Right renal pelvis (tissue), 4 donors: ENCODE data around the gene PTRH1. TPM values are rescaled to one million over a fixed set of nuclear protein-coding genes. Genes with fewer than 3 reads are reported as not detected.

Experiments used
- DNase-seq, 4 donors: peaks; one replicate each; pipeline ENCODE4 v3.0.0-alpha.2; 2013; ENCODE audit warnings: low read depth in 4 of 4, low spot score in 3 of 4, missing footprints in 1 of 4
- polyA plus RNA-seq, 4 donors: library from polyadenylated mRNA; unstranded; fragments of 120-200 nt; gene quantifications; one replicate each; pipeline ENCODE4 v1.2.1, GENCODE V29; 2013; ENCODE audit not compliant: insufficient read length in 4 of 4

Gene PTRH1
- polyA plus RNA-seq, 4 donors, result 8.9 to 16.3 (median 9.5) TPM

DNA sequence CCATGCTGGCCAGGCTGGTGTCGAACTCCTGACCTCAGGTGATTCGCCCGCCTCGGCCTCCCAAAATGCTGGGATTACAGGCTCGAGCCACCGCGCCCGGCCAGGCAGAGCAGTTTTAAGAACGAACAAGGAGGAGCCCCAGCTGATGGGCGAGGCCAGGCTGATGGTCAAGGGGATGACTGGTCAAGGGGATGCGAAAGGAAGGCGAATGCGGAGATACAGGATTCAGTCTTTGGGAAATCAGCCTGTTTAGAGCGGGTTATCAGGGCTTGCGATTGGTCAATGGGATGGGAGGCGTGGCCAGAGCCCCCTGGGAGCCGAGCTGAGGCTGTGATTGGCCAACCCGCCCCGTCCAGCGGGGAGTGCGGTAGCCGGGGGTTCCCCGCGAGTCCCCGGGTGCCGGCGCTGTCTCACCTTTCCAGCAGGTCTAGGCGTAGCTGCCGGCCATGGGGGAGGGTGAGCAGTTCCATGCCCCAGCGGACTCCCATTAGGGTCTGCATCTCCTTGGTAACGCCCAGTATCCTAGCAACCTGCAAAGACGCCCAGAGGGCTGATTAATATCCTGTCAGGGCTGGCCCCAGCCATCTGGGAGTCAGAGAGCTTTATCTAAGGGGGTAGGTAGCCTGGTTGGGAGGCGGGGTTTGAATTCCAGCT, 27.1 kb upstream of the PTRH1 start:
- peak in 3 of 4 donors; percentile 61 to 71 (median 69) for DNase-seq

DNA sequence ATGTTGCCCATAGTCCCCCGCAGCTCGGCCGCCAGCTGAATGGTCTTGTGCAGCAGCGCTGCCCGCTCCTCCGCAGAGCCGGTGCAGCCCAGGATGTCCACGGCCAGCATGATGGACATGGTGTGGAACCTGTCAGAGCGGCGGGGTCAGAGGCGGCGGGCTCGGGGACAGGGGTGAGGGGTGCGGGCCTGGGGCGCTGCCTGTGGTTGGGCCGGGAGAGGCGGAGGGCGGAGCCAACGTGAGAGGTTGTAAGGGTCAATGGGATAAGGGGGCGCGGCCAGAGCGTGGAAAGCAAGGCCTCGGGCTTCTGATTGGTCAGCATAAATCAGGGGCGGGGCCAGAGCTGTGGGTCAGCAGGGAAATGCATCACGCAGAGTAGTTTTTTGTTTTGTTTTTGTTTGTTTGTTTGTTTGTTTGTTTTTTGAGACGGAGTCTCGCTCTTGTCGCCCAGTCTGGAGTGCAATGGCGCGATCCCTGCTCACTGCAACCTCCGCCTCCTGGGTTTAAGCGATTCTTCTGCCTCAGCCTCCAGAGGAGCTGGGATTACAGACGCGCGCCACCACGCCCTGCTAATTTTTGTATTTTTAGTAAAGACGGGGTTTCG, 26.5 kb upstream of the PTRH1 start:
- peak in 1 of 4 donors; percentile 59 for DNase-seq

DNA sequence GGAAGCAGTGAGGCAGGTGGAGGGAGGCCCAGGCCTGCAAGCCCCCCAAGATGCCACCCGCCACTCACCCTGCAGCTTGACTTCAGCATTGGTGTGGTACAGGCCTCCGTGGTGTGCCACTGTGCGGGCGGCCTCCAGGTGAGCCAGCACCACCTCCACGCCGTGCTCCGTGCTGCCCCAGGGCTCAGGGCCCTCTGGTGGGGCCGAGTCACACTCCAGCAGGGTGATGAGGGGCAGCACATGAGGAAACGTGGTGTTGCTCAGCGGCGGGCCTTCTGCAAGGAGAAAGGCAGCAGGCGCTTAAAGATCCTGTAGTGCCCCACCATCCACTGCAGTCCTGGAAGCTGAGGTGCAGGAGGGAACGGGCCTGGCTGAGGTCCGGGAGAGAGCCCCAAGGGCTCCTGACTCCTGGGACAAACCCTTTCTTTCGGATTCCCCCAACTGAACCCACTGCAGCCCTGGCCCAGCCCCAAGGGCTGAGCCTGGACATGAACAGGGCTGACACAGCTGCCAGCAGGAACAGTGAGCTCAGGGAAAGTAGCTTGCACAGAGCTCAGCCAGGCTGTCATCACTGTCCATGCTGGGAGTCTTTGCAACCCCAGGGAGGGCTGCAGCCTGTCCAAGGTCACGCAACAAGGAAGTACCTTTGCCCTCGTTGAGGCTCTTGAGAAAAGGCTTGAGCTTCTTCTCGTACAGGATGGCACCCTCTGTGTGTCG, 24.3 kb upstream of the PTRH1 start:
- DNase-seq, result no peak

DNA sequence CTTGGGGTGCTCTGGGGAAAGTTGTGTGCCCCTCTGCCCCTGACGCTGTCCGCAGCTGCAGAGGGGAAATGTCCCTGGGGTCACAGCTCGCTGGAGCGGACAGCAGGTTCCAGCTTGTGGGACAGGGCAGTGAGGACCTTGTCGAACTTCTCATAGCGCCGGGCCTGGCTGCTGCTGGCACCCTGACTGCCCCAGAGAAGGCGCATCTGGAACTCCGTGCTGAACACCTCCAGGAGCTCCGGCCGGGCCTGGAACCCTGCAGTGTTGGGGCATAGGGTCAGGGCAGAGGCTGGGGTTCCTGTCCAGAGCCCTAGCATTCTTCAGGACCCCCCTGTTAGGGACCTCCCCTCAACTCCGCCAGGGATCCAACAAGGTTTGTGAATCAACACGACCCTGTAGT, 23.2 kb upstream of the PTRH1 start:
- DNase-seq, result no peak

DNA sequence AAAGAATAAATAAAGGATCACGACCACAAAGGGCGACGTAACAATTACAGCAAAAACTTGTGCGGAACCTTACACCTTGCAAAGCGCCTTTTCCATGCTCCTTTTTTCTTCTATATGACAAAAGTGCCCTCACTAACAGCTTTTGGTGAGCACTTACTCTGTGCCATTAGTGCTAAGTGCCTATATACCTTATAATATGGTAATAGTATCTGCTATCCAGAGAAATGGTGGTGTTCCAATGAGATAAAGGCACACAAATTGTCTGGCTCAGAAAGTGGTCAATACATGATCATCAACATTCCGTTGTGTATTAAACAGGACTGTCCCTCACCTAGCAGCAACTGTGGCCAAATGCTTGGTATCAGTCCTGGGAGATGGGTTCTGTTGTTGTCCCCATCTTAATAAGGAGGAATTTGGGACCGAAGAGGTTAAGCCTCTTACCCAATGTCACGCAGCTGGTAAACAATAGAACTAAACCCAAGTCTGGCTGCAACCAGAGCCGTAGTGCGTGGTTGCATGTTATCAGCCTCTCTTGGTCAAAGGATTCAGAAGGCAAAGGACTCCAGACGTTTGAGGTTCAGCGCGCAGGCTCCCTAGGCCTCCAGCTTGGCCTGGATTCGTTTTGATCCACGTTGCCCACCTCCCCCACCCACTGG, 20.2 kb upstream of the PTRH1 start:
- DNase-seq, result no peak

DNA sequence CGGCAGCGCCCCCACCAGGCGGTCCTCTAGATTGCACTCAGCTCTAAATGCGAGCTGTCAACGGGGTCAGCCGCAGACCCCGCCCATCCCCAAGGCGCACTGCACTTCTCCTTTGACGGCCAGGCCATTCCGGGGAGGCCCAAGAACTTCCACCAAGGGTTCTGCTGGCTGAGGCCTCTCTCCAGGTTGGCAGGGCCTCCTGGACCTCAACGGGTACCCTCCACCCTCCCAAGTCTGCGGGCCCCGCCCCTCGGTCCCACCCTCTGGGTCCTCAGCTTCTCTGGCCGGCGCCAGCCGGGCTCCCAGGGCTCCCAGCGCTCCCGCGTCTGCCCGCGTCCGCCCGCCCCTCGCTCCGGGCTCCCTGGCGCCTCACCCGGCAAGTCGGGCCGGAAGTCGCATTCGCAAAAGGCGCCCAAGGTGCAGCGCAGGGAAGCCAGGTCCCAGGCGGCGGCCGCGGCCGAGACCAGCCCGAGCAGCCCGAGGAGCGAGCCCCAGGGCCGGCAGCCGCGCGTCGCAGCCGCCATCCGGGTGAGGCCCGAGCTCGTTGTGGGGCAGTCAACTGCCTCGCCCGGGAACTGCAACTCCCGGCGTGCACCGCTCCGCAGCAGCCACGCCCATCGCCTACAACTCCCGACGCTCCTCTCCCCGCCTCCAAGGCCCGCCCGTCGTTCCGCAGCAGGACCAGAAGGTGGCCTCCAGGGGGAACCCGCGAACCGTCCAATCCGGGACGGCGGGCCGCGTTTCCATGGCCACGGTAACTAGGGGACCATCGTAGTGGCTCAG, 19.5 kb upstream of the PTRH1 start, which contains the start of gene TOR2A:
Gene TOR2A (minus strand): TSS at position 548 of the 783 bp plus-strand sequence. CDS start 24 bp downstream, at position 524.
- DNase-seq, result peak; percentile 93 to 95 (median 95)

DNA sequence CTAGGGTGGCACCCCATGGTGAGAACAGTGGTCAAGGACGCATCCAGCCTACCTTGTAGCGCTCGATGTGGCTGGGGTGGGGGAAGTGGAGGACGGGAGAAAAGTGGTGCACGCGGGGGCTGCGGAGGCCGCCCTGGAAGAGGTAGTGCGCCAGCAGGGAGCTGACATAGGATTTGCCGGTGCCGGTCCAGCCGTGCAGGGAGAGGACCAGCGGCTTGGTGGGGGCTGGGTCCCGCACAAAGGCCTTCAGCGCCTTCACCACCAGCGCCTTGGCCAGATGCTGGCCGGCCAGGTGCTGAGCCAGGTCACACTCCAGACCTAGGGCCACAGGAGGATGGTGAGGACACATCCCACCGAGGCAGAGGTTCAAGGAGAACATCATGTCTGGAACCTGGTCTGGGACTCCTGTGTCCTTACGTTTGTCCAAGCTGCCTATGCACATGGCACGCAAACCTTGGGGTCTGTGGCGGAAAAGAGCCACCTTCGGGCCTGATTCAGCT, 18.8 kb upstream of the PTRH1 start:
- DNase-seq, result no peak

DNA sequence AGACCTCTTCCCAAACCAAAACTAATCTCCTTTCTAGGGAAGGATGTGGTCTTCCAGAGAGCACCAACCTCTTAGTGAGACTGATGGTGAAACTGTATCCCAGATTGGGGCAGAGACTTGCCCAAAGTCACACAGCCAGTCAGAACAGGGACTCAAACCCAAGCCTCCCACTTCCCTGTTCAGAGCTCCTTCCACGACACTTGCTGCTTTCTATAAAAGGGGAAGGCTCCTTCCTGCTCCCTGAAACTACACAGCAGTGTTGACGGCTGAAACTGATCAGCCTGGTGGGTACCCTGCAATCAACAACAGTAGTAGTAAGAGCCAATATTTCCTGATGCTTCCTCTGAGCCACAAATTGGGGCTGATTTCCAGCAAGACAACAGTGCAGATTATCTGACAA, 18.2 kb upstream of the PTRH1 start:
- no peak for DNase-seq

DNA sequence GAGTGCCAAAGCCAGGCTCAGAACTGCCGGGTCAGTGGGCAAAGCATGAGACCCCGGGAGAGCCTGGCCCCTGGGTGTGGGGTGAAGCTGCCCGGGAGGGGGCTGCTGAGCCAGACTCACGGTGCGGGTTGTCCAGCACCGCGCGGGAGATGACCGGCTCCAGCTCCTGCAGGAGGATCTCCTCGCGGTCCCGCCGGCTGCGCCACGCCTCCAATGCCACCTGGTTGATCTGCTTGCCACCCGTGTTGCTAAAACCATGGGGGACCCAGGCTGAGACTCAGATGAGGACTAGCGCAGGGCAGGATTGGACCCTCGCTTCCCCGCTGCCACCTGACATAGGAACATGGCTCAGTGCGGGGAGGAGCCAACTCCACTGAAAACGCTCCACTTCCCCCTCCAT, 17.0 kb upstream of the PTRH1 start:
- no peak for DNase-seq

DNA sequence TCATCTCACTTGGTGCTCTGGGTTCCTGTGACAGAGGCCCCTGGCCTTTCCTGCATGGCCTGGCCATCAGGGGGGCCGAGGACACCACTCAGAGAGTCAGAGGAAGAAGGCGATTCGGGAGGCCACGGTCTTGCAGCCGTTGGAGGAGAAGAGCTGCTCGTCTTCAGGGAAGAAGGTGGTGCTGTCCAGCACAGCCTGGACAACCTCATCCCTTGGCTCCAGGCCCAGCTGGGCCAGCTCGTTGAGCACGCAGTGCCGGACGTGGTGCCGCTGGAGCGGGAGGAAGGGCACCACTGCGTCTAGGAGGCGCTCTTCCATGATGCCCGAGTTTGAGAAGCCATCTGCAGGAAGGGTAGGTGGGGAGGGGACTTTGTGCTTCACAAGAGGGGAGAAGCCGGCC, 16.5 kb upstream of the PTRH1 start:
- no peak for DNase-seq

DNA sequence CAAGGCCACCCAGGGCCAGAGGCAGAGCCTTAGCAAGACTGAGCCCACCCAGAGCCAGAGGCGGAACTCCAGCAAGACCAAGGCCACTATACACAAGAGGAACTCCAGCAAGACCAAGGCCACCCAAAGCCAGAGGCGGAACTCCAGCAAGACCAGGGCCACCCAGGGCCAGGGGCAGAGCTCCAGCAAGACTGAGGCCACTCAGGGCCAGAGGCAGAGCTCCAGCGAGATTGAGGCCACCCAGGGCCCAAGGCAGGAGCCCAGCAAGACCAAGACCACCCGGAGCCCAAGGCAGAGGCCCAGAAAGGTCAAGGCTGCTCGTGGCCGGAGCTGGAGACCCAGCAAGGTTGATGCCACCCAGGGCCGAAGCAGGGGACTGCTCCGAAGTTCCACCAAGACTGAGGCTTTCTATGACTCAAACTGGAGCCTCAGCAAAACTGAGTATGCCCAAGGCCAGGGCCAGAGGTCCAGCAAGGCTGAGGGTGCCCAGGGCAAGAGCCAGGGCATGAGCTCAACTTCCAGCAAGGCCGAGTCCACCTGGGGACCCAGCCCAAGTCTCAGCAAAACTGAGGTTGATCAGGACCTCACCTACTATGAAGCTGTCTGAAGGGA, 15.4 kb upstream of the PTRH1 start:
- no peak for DNase-seq

DNA sequence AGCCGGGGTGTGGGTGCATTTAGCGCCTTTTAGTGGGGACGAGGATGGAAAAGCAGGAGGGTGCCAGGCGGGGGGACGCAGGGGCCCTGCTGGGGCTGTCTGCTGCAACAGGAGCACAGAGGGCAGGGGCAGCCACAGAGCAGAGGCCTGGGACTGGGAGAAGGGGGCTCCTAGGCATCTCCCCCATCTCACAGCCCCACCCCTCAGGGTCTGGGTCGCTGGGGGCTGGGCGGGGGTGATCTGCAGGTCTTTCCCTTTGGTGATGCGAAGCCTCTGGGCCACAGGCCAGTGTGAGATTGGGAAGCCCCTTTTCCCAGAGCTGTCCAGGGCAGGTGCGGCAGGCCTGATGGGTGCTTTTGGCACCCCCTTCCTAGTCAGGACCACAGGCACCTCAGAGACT, 14.8 kb upstream of the PTRH1 start:
- DNase-seq, result no peak

DNA sequence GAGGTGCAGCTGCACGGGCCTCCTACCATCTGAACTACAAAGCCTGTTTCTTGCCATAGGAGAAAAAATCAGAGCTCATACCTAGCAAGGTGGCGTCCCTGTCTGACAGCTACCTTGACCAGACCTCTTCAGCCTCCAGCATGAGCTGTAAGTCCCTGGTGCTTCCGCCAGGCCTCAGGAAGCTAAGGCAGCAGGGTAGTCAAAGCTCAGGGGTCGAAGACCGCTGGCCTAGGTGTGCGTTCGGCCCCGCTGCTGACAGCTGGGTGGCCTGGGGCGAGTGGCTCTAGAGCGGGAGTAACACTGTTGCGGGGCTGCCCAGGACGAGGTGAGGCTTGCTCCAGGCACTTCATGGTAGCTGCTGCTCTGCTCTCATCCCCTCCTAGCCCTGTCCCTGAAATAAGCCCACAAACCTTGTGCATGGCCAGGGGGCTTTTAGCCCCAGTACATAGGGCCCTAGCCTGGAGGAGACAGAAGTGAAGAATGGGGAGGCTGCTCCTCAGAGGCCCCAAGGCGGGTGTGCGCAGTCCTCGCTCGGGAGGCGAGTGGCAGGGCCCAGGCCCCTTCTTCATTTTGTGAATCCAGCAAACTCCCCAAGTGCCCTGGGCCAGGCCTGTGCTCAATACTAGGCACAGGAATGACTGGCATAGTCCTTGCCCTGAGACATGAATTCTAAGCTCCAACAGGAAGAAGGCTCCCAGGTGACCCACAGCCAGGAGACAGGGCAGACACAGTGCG, 14.2 kb upstream of the PTRH1 start:
- DNase-seq, result no peak

DNA sequence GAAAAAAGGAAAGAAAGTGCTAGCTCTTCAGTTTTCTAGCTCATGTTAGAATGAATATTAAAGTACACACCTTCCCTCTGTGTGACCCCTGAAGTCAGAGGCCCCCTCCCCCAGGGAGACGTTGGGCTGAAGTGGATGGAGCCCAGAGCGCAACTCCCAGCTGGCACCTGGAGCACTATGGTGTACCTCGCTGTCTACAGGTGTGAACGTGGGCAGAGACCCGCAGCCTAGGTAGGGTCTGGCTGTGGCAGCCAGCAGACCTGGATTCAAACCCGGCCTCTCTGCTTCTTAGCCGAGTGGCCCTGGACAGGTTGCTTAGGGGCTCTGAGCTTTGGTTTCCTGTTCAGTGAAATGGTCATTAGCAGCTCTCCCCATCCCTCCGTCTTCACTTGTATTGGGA, 13.3 kb upstream of the PTRH1 start:
- DNase-seq, result no peak

DNA sequence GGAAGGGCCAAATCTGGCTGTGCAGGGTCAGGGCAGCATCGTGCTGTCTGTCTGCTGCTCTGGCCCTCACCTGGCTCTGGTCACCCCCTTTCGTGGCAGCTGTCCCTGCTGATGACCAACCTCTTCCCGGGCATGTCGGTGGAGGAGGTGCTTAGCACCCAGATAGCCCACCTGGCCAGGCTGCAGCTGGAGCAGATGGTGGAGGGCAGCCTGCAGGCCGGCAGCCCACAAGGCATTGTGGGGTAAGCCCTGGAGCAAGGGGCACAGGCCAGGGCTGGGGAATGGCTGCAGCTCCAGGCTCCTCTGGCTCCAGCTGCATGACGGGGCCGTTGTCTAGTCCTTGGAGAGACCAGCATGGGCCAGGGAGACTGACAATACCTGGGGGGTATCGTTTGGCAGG, 11.4 kb upstream of the PTRH1 start:
- DNase-seq, result no peak

DNA sequence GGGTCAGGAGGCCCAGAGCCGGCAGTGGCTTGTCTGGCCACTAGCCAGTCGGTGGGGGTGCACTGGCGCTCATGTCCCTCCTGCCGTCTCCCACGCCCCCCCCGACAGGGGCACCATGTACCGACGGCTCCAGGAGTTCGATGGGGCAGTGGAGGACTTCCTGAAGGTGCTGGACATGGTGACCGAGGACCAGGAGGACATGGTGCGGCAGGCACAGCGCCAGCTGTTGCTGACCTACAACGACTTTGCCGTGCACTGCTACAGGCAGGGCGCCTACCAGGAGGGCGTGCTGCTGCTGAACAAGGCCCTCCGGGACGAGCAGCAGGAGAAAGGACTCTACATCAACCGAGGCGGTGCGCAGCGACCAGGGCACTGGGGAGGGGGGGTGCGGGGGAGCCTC, 8.5 kb upstream of the PTRH1 start:
- DNase-seq, result no peak

DNA sequence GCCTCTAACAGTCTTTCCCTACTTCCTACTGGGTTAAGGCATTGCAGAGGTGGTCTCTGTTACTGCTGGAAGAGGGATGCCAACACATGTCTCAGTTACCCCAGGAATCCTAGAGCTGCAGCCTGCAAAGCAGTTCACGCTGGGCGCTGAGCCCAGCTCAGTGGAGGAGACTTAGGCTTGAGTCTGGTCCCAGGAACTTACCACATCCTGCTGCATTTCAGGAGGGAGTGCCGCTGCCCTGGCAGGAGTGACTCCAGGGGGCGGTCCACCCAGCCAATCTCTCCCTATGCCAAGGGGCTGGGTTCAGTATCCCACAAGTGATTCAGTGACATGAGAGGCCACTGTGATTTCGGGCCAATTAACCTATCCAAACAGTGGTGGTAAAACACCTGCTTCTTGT, 8.0 kb upstream of the PTRH1 start:
- no peak for DNase-seq

DNA sequence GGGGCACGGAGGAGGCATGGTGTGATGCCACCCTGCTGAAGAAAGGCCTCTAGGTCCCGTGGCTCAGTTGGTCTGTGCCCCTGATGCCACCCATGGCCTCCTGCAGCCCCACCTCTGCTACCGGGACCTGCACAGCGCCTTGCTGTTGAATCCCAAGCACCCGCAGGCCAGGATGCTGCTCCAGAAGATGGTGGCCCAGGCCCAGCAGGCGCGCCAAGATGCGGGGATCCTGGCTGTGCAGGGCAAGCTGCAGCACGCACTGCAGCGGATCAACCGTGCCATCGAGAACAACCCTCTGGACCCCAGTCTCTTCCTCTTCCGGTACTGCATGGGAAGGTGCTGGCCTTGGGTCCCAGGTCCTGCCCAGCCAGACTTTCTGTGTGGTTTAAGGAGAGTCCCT, 7.5 kb upstream of the PTRH1 start:
- no peak for DNase-seq

DNA sequence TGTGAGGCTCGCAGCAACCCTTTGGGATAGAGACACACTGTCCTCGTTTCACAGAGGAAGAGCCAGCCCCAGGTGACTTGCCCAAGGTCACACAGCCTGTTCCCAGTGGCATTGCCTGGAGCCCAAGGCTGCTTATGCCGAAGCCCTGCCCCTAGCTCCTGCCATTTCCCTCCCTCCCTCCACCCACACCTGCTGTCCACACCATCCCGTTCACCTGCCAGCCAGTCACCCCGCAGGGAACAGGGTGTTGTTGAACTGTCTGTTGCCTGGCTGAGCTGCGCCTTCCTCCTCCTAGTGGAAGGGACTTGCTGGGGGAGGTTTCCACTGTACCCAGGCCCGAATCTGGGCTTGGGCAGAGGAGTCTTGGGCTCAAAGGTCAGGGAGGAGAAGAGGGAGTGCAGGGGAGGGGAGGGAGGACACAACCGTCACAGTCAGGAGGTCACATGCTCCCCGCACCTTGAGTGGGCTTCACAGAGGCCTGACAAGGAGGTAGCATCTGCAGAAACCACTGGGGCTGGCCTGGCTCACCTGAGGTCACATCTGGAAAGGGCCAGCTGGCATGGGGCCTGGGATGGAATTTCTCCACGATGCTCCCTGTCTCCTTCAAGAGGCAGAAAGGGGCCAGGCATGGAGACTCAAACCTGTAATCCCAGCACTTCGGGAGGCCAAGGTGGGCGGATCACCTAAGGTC, 6.7 kb upstream of the PTRH1 start:
- DNase-seq, result no peak
